IPS DF 4.7 (cell line): ENCODE results near the gene LCN9.
"Not testable (repeated sequence)": the region's sequence is repeated elsewhere in the genome, so short reads cannot be mapped to it uniquely, and the experiment has no call there.

Experiments
- DNase-seq: peaks from one replicate; pipeline ENCODE4 v3.0.0-alpha.2; 2013; ENCODE audit warnings: low spot score; ENCODE audit errors: extremely low read depth

The LCN9 gene

GRCh38 chr9:135647884-135648283 is 15.2 kb upstream of the LCN9 start:
- no peak for DNase-seq

- no peak for DNase-seq
Measured at GRCh38 chr9:135648494-135649410, 14.4 kb upstream of the LCN9 start.

GRCh38 chr9:135649508-135649907 is 13.6 kb upstream of the LCN9 start:
- no peak for DNase-seq

GRCh38 chr9:135650408-135650807 is 12.7 kb upstream of the LCN9 start:
- no peak for DNase-seq

DNA sequence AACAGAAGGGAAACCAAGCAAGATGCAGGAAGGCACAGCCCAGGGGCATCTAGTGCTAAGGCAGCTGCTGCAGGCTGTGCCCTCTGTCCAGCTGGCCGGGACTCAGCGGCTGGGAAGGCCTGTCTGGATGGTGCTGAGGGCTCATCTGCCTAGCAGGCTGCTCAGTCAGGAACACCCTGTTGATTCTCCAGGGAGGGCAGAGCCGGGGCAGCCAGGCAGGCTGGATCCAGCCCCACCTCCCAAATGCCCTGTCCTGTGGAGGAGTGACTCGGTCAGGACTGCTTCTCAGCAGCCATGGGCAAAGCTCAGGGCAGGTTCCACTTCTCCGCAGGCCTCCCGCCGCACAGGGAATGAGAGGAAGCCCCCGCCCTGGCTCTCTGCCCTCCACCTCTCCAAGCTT is 7.8 kb upstream of the LCN9 start:
- DNase-seq = no peak

- no peak for DNase-seq
Measured at GRCh38 chr9:135657416-135657815, 5.7 kb upstream of the LCN9 start.

GRCh38 chr9:135659252-135659651 is 3.9 kb upstream of the LCN9 start:
- DNase-seq = no peak

- DNase-seq = no peak
Measured at GRCh38 chr9:135660407-135660806, 2.7 kb upstream of the LCN9 start.

GRCh38 chr9:135661816-135662560 is 1.1 kb upstream of the LCN9 start:
- DNase-seq = no peak

DNA sequence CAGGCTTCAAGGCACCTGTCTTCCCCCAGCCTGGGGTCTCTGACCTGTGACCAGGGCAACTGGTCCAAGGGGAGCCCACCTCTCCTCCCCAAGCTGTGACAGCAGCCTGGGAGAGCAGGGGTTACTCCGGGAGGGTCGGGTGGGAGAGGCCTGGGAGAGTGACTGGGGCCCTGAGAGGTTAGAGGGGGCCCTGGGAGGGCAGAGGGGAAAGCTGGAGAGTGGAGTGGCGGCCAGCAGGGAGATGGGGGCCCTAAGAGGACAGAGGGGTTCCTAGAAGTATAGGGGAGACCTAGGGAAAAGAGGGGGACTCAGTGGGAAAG is 302 bp downstream of the LCN9 start:
- no peak for DNase-seq

- no peak for DNase-seq
Measured at GRCh38 chr9:135663857-135664256, 748 bp downstream of the LCN9 start.

DNA sequence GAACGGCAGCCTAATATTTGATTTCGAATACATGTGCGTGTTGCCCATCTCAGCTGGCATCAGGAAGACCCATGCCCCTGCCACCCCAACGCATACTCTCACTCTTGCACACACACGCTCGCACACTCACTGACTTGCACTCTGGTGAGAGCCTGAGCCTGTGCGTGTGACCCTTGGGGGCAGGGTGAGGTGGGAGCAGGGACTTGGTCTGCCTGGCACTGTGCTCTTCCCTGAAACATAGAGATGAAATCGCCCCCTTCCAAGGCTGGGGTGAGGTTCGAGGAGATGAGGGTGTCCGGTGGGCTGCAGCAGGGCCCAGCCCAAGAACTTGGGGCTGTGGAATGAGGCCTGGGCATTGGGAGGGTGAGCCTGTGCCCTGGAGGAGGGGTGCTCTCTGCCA is 1.2 kb downstream of the LCN9 start:
- DNase-seq = no peak

GRCh38 chr9:135664801-135665794 is 2.0 kb downstream of the LCN9 start:
- no peak for DNase-seq

GRCh38 chr9:135665795-135666189 is 2.7 kb downstream of the LCN9 start:
- DNase-seq = no peak

- DNase-seq = no peak
Measured at GRCh38 chr9:135666534-135667462, 3.7 kb downstream of the LCN9 start.

- DNase-seq = no peak
Measured at GRCh38 chr9:135667463-135668001, 4.4 kb downstream of the LCN9 start.

DNA sequence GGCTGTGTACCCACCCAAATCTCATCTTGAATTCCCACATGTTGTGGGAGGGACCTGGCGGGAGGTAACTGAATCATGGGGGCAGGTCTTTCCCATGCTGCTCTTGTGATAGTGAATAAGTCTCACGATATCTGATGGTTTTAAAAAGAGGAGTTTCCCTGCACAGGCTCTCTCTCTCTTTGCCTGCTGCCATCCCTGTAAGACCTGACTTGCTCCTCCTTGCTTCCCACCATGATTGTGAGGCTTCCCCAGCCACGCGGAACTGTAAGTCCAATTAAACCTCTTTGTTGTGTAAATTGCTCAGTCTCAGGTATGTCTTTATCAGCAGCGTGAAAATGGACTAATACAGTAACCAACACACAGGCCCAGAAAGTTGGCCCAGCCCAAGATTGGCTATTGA is 5.9 kb downstream of the LCN9 start:
- DNase-seq = not testable (repeated sequence)

DNA sequence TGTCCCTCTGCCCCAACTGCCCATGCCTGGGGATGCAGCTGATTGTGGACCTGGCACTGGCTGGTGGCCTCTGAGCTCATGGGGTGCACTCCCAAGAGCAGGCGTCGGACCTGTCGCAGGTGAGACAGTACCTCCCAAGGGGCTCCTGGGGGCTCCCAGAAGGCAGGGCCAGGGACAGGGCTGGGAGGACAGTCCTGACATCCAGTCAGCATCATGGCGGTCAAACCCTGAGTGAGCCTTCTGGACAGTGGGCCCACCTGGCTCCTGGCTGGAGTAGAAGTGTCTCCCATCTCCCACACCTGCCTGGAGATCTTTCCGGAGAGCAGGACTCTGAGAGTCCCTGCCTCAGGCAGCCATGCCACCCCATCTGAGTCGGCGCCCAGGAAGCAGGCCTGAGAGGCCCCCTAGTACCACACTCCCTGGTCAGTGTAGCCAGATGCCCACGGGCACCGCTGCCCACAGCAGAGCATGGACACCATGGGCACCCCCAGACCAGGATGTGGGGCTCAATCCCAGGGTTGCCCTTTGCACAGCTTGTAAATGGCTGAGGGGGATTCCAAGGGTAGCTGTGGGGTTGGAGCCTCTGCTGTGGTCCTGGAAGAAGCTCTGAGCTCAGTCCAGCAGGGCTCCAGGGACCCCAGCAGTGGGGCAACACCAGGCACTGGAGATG is 6.6 kb downstream of the LCN9 start:
- no peak for DNase-seq

GRCh38 chr9:135670721-135671590 is 7.8 kb downstream of the LCN9 start:
- DNase-seq = no peak
